Measurements from ENCODE around the gene TOGARAM1. TPM values are rescaled to one million over a fixed set of nuclear protein-coding genes. Genes with fewer than 3 reads are reported as not detected.
"Not testable (repeated sequence)": the region's sequence is repeated elsewhere in the genome, so short reads cannot be mapped to it uniquely, and the experiment has no call there.

The TOGARAM1 gene
- polyA plus RNA-seq, 10 donors = 19.1 to 32.7 (median 28.1) TPM

- DNase-seq = no peak
Observed at GRCh38 chr14:45039390-45039789, 77.4 kb downstream of the TOGARAM1 start.

GRCh38 chr14:45041641-45042040, 79.7 kb downstream of the TOGARAM1 start:
- no peak for DNase-seq

- no peak for DNase-seq
Observed at GRCh38 chr14:45044638-45045037, 82.6 kb downstream of the TOGARAM1 start.

- no peak for DNase-seq
Observed at GRCh38 chr14:45048385-45048784, 86.4 kb downstream of the TOGARAM1 start.

GRCh38 chr14:45051180-45051579, 89.2 kb downstream of the TOGARAM1 start:
- DNase-seq = peak in 1 of 3 donors; percentile 2

- DNase-seq = no peak
Observed at GRCh38 chr14:45051896-45052295, 89.9 kb downstream of the TOGARAM1 start.

GRCh38 chr14:45057349-45057748, 95.4 kb downstream of the TOGARAM1 start:
- DNase-seq = no peak

- no peak for DNase-seq
Observed at GRCh38 chr14:45057881-45058364, 95.9 kb downstream of the TOGARAM1 start.

- no peak for DNase-seq
Observed at GRCh38 chr14:45060551-45060950, 98.6 kb downstream of the TOGARAM1 start.

GRCh38 chr14:45065540-45065939, 103.5 kb downstream of the TOGARAM1 start:
- peak in 2 of 3 donors; percentile 7 to 19 for DNase-seq

GRCh38 chr14:45065956-45066355, 104.0 kb downstream of the TOGARAM1 start:
- peak; percentile 2 to 43 (median 6) for DNase-seq

- no peak for DNase-seq
Observed at GRCh38 chr14:45066667-45067066, 104.7 kb downstream of the TOGARAM1 start.

GRCh38 chr14:45068396-45068795, 106.4 kb downstream of the TOGARAM1 start:
- no peak for DNase-seq

- DNase-seq = peak in 2 of 3 donors; percentile 4 to 12
Observed at GRCh38 chr14:45070215-45070614, 108.2 kb downstream of the TOGARAM1 start.

GRCh38 chr14:45072126-45072525, 110.1 kb downstream of the TOGARAM1 start:
- DNase-seq = no peak

- DNase-seq = no peak
Observed at GRCh38 chr14:45073231-45073879, 111.4 kb downstream of the TOGARAM1 start.

- no peak for DNase-seq
Observed at GRCh38 chr14:45078323-45078722, 116.3 kb downstream of the TOGARAM1 start.

GRCh38 chr14:45080416-45080968, 118.5 kb downstream of the TOGARAM1 start:
- not testable (repeated sequence) for DNase-seq

- not testable (repeated sequence) for DNase-seq
Observed at GRCh38 chr14:45081096-45081495, 119.1 kb downstream of the TOGARAM1 start.

GRCh38 chr14:45082420-45082819, 120.4 kb downstream of the TOGARAM1 start:
- DNase-seq = no peak

GRCh38 chr14:45083617-45083975, 121.6 kb downstream of the TOGARAM1 start:
- DNase-seq = no peak

GRCh38 chr14:45083976-45084722, 122.2 kb downstream of the TOGARAM1 start, which contains the start of gene PRPF39:
Gene PRPF39 (plus strand): TSS chr14:45084116. CDS start chr14:45095240, 11,124 bp downstream.
- peak; percentile 94 to 98 (median 97) for DNase-seq

GRCh38 chr14:45084946-45085346, 123.0 kb downstream of the TOGARAM1 start:
- DNase-seq = peak; percentile 10 to 50 (median 14)
